HEK293 (cell line): ENCODE results near the gene APLP2.

Source experiments
- GLI4 ChIP-seq: fragments of 450-650 bp; formaldehyde crosslinking; IDR thresholded peaks from 2 replicates; pipeline ENCODE4 v1.5.1; 2016; ENCODE audit warnings: missing biosample characterization, missing genetic modification characterization
- KLF10 ChIP-seq: fragments of 450-650 bp; IDR thresholded peaks from 2 replicates; pipeline ENCODE4 v1.5.1; 2018; ENCODE audit warnings: missing biosample characterization, mild to moderate bottlenecking, missing genetic modification characterization
- KLF16 ChIP-seq: fragments of 450-650 bp; formaldehyde crosslinking; IDR thresholded peaks from 2 replicates; pipeline ENCODE4 v1.5.1; 2017; ENCODE audit warnings: missing biosample characterization, missing genetic modification characterization
- KLF8 ChIP-seq: fragments of 450-650 bp; formaldehyde crosslinking; IDR thresholded peaks from 2 replicates; pipeline ENCODE4 v1.5.1; 2016; ENCODE audit warnings: missing biosample characterization, missing genetic modification characterization
- KLF9 ChIP-seq: fragments of 450-650 bp; formaldehyde crosslinking; IDR thresholded peaks from 2 replicates; pipeline ENCODE4 v1.5.1; 2016; ENCODE audit warnings: missing biosample characterization, missing genetic modification characterization, low read depth
- MYNN ChIP-seq: fragments of 450-650 bp; formaldehyde crosslinking; IDR thresholded peaks from 2 replicates; pipeline ENCODE4 v1.5.1; 2016; ENCODE audit warnings: missing biosample characterization, missing genetic modification characterization, borderline replicate concordance
- MZF1 ChIP-seq: fragments of 450-650 bp; formaldehyde crosslinking; IDR thresholded peaks from 2 replicates; pipeline ENCODE4 v1.5.1; 2017; ENCODE audit warnings: missing biosample characterization, missing genetic modification characterization, borderline replicate concordance
- PBX3 ChIP-seq: sonication (generic); formaldehyde crosslinking; IDR thresholded peaks from 2 replicates; pipeline ENCODE4 v1.8.1; 2022; ENCODE audit warnings: mild to moderate bottlenecking, moderate library complexity, missing genetic modification reagents
- REPIN1 ChIP-seq: fragments of 450-650 bp; formaldehyde crosslinking; IDR thresholded peaks from 2 replicates; pipeline ENCODE4 v1.5.1; 2017; ENCODE audit warnings: missing biosample characterization, missing genetic modification characterization, low read depth
- SETDB1 ChIP-seq: IDR thresholded peaks from one replicate; pipeline ENCODE4 v1.6.1; 2017; ENCODE audit warnings: mild to moderate bottlenecking, low read length, moderate library complexity, mixed read lengths; ENCODE audit not compliant: insufficient read length
- ZBTB44 ChIP-seq: fragments of 450-650 bp; IDR thresholded peaks from 2 replicates; pipeline ENCODE4 v1.5.1; 2018; ENCODE audit warnings: missing biosample characterization, mild to moderate bottlenecking, missing genetic modification characterization
- ZFHX2 ChIP-seq: fragments of 450-650 bp; formaldehyde crosslinking; conservative IDR thresholded peaks from 2 replicates; pipeline ENCODE4 v1.5.1; 2016; ENCODE audit warnings: missing biosample characterization, missing genetic modification characterization
- ZFP37 ChIP-seq: fragments of 450-650 bp; formaldehyde crosslinking; IDR thresholded peaks from 2 replicates; pipeline ENCODE4 v1.5.1; 2016; ENCODE audit warnings: missing biosample characterization, missing genetic modification characterization
- ZFP69B ChIP-seq: fragments of 450-650 bp; formaldehyde crosslinking; IDR thresholded peaks from 2 replicates; pipeline ENCODE4 v1.5.1; 2016; ENCODE audit warnings: missing biosample characterization, missing genetic modification characterization
- ZNF10 ChIP-seq: fragments of 450-650 bp; formaldehyde crosslinking; IDR thresholded peaks from 2 replicates; pipeline ENCODE4 v1.5.1; 2017; ENCODE audit warnings: missing biosample characterization, missing genetic modification characterization
- ZNF114 ChIP-seq: fragments of 450-650 bp; formaldehyde crosslinking; IDR thresholded peaks from 2 replicates; pipeline ENCODE4 v1.5.0; 2017; ENCODE audit warnings: missing biosample characterization, missing genetic modification characterization
- ZNF121 ChIP-seq: fragments of 450-650 bp; formaldehyde crosslinking; IDR thresholded peaks from 2 replicates; pipeline ENCODE4 v1.5.1; 2016; ENCODE audit warnings: missing biosample characterization, missing genetic modification characterization
- ZNF169 ChIP-seq: fragments of 450-650 bp; formaldehyde crosslinking; IDR thresholded peaks from 2 replicates; pipeline ENCODE4 v1.5.1; 2016; ENCODE audit warnings: missing biosample characterization, missing genetic modification characterization
- ZNF2 ChIP-seq: fragments of 450-650 bp; formaldehyde crosslinking; IDR thresholded peaks from 2 replicates; pipeline ENCODE4 v1.5.1; 2016; ENCODE audit warnings: missing biosample characterization, missing genetic modification characterization
- ZNF202 ChIP-seq: fragments of 450-650 bp; formaldehyde crosslinking; IDR thresholded peaks from 2 replicates; pipeline ENCODE4 v1.5.1; 2016; ENCODE audit warnings: missing biosample characterization, missing genetic modification characterization, borderline replicate concordance
- ZNF239 ChIP-seq: fragments of 450-650 bp; formaldehyde crosslinking; IDR thresholded peaks from 2 replicates; pipeline ENCODE4 v1.5.1; 2016; ENCODE audit warnings: missing biosample characterization, missing genetic modification characterization
- ZNF391 ChIP-seq: fragments of 450-650 bp; formaldehyde crosslinking; IDR thresholded peaks from 2 replicates; pipeline ENCODE4 v1.5.1; 2016; ENCODE audit warnings: low read depth, missing biosample characterization, missing genetic modification characterization, borderline replicate concordance
- ZNF404 ChIP-seq: fragments of 450-650 bp; formaldehyde crosslinking; IDR thresholded peaks from 2 replicates; pipeline ENCODE4 v1.5.1; 2017; ENCODE audit warnings: missing biosample characterization, missing genetic modification characterization
- ZNF423 ChIP-seq: fragments of 450-650 bp; formaldehyde crosslinking; IDR thresholded peaks from 2 replicates; pipeline ENCODE4 v1.5.1; 2016; ENCODE audit warnings: missing biosample characterization, missing genetic modification characterization
- ZNF514 ChIP-seq: fragments of 450-650 bp; formaldehyde crosslinking; IDR thresholded peaks from 2 replicates; pipeline ENCODE4 v1.5.1; 2016; ENCODE audit warnings: missing biosample characterization, missing genetic modification characterization
- ZNF521 ChIP-seq: fragments of 450-650 bp; formaldehyde crosslinking; IDR thresholded peaks from 2 replicates; pipeline ENCODE4 v1.5.1; 2017; ENCODE audit warnings: missing biosample characterization, mild to moderate bottlenecking, missing genetic modification characterization
- ZNF530 ChIP-seq: fragments of 450-650 bp; formaldehyde crosslinking; IDR thresholded peaks from 2 replicates; pipeline ENCODE4 v1.5.1; 2016; ENCODE audit warnings: low read depth, missing biosample characterization, missing genetic modification characterization
- ZNF692 ChIP-seq: fragments of 450-650 bp; formaldehyde crosslinking; IDR thresholded peaks from 2 replicates; pipeline ENCODE4 v1.5.1; 2016; ENCODE audit warnings: missing biosample characterization, missing genetic modification characterization
- ZNF76 ChIP-seq: fragments of 450-650 bp; formaldehyde crosslinking; IDR thresholded peaks from 2 replicates; pipeline ENCODE4; 2016; ENCODE audit warnings: low read depth, missing biosample characterization, missing genetic modification characterization, borderline replicate concordance
- ZNF837 ChIP-seq: fragments of 450-650 bp; formaldehyde crosslinking; IDR thresholded peaks from 2 replicates; pipeline ENCODE4 v1.5.1; 2016; ENCODE audit warnings: missing biosample characterization, missing genetic modification characterization
- TF ChIP-seq, protein P1 (sequence below): fragments of 450-650 bp; formaldehyde crosslinking; IDR thresholded peaks from 2 replicates; pipeline ENCODE4 v1.5.1; 2016; ENCODE audit warnings: missing biosample characterization, missing genetic modification characterization
- TF ChIP-seq, protein P2 (sequence below): fragments of 450-650 bp; formaldehyde crosslinking; IDR thresholded peaks from 2 replicates; pipeline ENCODE4 v1.5.1; 2016; ENCODE audit warnings: missing biosample characterization, missing genetic modification characterization, low read depth
- TF ChIP-seq, protein P3 (sequence below): fragments of 450-650 bp; formaldehyde crosslinking; IDR thresholded peaks from 2 replicates; pipeline ENCODE4 v1.5.1; 2017; ENCODE audit warnings: missing biosample characterization, missing genetic modification characterization

APLP2 gene

GRCh38 chr11:130103296-130103814, 33.7 kb downstream of the APLP2 start (continued):
- no peak for TF ChIP-seq ZNF76 (tag by site-specific recombination)
- 0 out of 2 replicates have a peak, but pooled peaks have one; percentile 19 for TF ChIP-seq KLF9 (tag by site-specific recombination)
- no peak for TF ChIP-seq ZNF514 (tag by site-specific recombination)
- TF ChIP-seq ZNF404, result no peak
- TF ChIP-seq ZFP69B (tag by site-specific recombination), result peak; percentile 51; the same call in 1 of the 2 replicates
- no peak for TF ChIP-seq ZNF423 (tag by site-specific recombination)
- TF ChIP-seq GLI4 (tag by site-specific recombination), result no peak
- TF ChIP-seq ZNF391 (tag by site-specific recombination), result no peak
- peak; percentile 28; the same call in 1 of the 2 replicates for TF ChIP-seq KLF10 (tag by site-specific recombination)
- no peak for TF ChIP-seq ZNF2 (tag by site-specific recombination)
- TF ChIP-seq ZNF521, result no peak
- TF ChIP-seq ZNF692 (tag by site-specific recombination), result peak; percentile 71; the same call in 1 of the 2 replicates
- TF ChIP-seq ZNF530 (tag by site-specific recombination), result no peak
- TF ChIP-seq ZFHX2, result no peak
- no peak for TF ChIP-seq ZNF202
- no peak for TF ChIP-seq ZNF239 (tag by site-specific recombination)
- TF ChIP-seq MZF1 (tag by site-specific recombination), result 0 out of 2 replicates have a peak, but pooled peaks have one; percentile 39
- no peak for TF ChIP-seq PBX3 (CRISPR knock-in tag)
- TF ChIP-seq REPIN1, result no peak
- TF ChIP-seq ZBTB44, result peak; percentile 61; the same call in 1 of the 2 replicates
- no peak for TF ChIP-seq ZNF114 (tag by site-specific recombination)
- no peak for TF ChIP-seq ZNF837
- TF ChIP-seq, protein P1, sequence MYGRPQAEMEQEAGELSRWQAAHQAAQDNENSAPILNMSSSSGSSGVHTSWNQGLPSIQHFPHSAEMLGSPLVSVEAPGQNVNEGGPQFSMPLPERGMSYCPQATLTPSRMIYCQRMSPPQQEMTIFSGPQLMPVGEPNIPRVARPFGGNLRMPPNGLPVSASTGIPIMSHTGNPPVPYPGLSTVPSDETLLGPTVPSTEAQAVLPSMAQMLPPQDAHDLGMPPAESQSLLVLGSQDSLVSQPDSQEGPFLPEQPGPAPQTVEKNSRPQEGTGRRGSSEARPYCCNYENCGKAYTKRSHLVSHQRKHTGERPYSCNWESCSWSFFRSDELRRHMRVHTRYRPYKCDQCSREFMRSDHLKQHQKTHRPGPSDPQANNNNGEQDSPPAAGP (tag by site-specific recombination), result no peak
- TF ChIP-seq KLF16 (tag by site-specific recombination), result peak; percentile 61; the same call in 1 of the 2 replicates
- TF ChIP-seq ZNF169 (tag by site-specific recombination), result no peak
- peak; percentile 42 for TF ChIP-seq KLF8 (tag by site-specific recombination)
- TF ChIP-seq, protein P2, sequence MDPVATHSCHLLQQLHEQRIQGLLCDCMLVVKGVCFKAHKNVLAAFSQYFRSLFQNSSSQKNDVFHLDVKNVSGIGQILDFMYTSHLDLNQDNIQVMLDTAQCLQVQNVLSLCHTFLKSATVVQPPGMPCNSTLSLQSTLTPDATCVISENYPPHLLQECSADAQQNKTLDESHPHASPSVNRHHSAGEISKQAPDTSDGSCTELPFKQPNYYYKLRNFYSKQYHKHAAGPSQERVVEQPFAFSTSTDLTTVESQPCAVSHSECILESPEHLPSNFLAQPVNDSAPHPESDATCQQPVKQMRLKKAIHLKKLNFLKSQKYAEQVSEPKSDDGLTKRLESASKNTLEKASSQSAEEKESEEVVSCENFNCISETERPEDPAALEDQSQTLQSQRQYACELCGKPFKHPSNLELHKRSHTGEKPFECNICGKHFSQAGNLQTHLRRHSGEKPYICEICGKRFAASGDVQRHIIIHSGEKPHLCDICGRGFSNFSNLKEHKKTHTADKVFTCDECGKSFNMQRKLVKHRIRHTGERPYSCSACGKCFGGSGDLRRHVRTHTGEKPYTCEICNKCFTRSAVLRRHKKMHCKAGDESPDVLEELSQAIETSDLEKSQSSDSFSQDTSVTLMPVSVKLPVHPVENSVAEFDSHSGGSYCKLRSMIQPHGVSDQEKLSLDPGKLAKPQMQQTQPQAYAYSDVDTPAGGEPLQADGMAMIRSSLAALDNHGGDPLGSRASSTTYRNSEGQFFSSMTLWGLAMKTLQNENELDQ (tag by site-specific recombination), result no peak
- TF ChIP-seq SETDB1, result no peak
- TF ChIP-seq MYNN (tag by site-specific recombination), result no peak
- TF ChIP-seq ZFP37, result 0 out of 2 replicates have a peak, but pooled peaks have one; percentile 25
- TF ChIP-seq ZNF121 (tag by site-specific recombination), result no peak
- TF ChIP-seq, protein P3, sequence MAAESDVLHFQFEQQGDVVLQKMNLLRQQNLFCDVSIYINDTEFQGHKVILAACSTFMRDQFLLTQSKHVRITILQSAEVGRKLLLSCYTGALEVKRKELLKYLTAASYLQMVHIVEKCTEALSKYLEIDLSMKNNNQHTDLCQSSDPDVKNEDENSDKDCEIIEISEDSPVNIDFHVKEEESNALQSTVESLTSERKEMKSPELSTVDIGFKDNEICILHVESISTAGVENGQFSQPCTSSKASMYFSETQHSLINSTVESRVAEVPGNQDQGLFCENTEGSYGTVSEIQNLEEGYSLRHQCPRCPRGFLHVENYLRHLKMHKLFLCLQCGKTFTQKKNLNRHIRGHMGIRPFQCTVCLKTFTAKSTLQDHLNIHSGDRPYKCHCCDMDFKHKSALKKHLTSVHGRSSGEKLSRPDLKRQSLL (tag by site-specific recombination), result no peak
- TF ChIP-seq ZNF10 (tag by site-specific recombination), result 0 out of 2 replicates have a peak, but pooled peaks have one; percentile 33
